Mesothelial cell of epicardium (in vitro differentiated cells): ENCODE results near the gene SIK3. TPM values are rescaled to one million over a fixed set of nuclear protein-coding genes. Genes with fewer than 3 reads are reported as not detected.

Experiments
- DNase-seq, 2 experiments: peaks; one replicate each; pipeline ENCODE4 v3.0.0; 2021; ENCODE audit warnings: low spot score in 2 of 2; ENCODE audit not compliant: unreplicated experiment in 2 of 2
- H3K27ac Mint-ChIP-seq: 2 replicates; pipeline ENCODE4 v1.8.0; 2021; ENCODE audit warnings: mixed read lengths
- H3K27me3 Mint-ChIP-seq: 2 replicates; pipeline ENCODE4 v1.8.0; 2021; ENCODE audit warnings: low read depth, mixed read lengths
- H3K36me3 Mint-ChIP-seq: 2 replicates; pipeline ENCODE4 v1.8.0; 2021; ENCODE audit warnings: mixed read lengths
- H3K4me1 Mint-ChIP-seq: 2 replicates; pipeline ENCODE4 v1.8.0; 2021; ENCODE audit warnings: mixed read lengths
- H3K4me3 Mint-ChIP-seq: 2 replicates; pipeline ENCODE4 v1.8.0; 2021; ENCODE audit warnings: mild to moderate bottlenecking, moderate library complexity, mixed read lengths
- H3K9me3 Mint-ChIP-seq: 2 replicates; pipeline ENCODE4 v1.8.0; 2021; ENCODE audit warnings: mixed read lengths
- CTCF ChIP-seq: fragments of 200-600 bp; sonication (generic); IDR thresholded peaks from one replicate; pipeline ENCODE4 v1.5.0; 2021; ENCODE audit warnings: antibody characterized with exemption; ENCODE audit not compliant: unreplicated experiment
- total RNA-seq: library from RNA; stranded (reverse); gene quantifications from 3 replicates; pipeline ENCODE4 v1.2.1, GENCODE V29; 2021

SIK3 gene
- total RNA-seq, 1 donor from 2014 or later = 35.6 TPM

DNA sequence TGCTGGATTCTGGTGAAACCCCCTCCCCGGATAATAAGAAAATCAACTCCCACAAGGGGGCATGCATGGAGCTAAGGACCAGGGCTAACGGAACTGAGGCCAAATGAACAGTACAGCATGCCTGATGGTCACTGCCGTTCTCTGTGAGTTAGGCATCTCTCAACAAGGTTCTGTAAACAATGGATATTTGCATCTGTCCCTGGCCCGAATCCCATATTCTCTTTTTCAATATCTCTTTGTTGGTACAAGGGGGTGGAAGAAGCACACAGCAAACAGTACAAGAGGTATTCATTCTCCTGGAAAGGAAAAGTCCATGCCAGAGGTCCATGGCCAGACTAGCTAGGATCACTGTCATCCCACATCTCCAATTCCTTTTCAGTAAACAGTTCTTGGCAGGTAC is 228.6 kb downstream of the SIK3 start:
- Mint-ChIP-seq H3K36me3 (peaks cover 37% of the 10 kb centered on the region), H3K27ac (no peak overlapping the region)

DNA sequence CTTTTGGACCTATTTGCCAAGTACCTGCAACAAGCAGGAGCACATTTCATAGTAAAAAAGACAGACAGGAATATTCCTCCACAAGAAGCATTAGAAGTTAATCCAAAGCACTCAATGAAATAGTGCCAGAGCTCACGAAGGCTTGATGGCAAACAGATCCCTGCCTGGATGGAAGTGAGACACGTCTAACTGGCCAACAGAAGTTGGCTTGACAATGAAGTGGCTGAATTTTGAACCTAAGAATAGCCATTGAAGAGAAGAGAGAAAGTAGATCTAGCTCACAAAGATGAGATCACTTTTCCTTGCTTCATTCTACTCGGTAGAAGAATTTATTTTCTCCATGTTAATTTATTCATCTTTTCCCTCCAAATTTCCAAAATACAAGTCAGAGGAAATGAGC is 230.2 kb downstream of the SIK3 start:
- Mint-ChIP-seq H3K4me3 (no peak overlapping the region), H3K9me3 (no peaks in the 10 kb centered on the region), H3K27ac (no peak overlapping the region), H3K27me3 (no peaks in the 10 kb centered on the region), H3K36me3 (peaks cover 43% of the 10 kb centered on the region), H3K4me1 (no peaks in the 10 kb centered on the region)
- TF ChIP-seq CTCF = no peak
- no peak for DNase-seq

More for the DNA sequence above, 228.6 kb downstream of the SIK3 start:
- TF ChIP-seq CTCF = no peak
- Mint-ChIP-seq H3K9me3 (no peaks in the 10 kb centered on the region), H3K27me3 (no peaks in the 10 kb centered on the region), H3K4me3 (no peak overlapping the region), H3K4me1 (no peaks in the 10 kb centered on the region)
- no peak for DNase-seq

- Mint-ChIP-seq H3K9me3 (no peaks in the 10 kb centered on the region), H3K4me3 (no peak overlapping the region), H3K4me1 (no peaks in the 10 kb centered on the region), H3K27me3 (no peaks in the 10 kb centered on the region), H3K36me3 (peaks cover 38% of the 10 kb centered on the region), H3K27ac (no peak overlapping the region)
- TF ChIP-seq CTCF = no peak
- no peak for DNase-seq
Observed at GRCh38 chr11:116867619-116868018, 230.6 kb downstream of the SIK3 start.

DNA sequence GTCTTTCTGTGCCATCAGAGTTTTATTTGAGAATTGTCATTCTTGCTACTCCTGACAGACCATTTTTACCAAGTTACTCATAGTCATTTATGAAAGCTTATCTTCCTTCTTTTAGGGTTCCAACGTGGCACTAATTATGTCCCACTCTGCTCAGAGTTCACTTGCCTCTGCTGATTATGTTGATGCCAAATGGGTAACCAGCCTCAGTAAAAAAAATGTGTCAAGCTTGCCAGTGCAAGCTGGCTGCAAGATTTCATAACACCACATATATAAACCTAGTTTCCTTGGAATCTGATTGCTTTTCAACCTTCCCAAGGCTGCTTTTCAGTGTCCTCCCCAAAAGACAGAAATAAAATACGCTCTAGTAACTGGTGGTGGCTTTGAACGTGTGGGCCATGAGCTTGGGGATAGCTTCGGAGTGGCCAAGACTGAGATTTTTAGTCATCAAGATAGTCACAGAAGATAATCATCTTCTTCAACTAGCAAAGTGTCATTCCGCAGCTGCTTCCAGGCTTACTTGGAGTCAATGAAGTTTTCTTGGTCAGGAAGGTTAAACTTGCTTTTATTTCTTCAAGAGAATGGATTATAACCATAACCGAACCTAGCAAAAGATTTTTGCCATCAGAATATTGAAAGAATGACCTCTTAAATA is 231.3 kb downstream of the SIK3 start:
- no peaks in the 10 kb centered on the region for H3K27me3 Mint-ChIP-seq
- no peaks in the 10 kb centered on the region for H3K9me3 Mint-ChIP-seq
- H3K4me3 Mint-ChIP-seq = no peak overlapping the region
- H3K36me3 Mint-ChIP-seq = peaks cover 41% of the 10 kb centered on the region
- no peak for TF ChIP-seq CTCF
- H3K4me1 Mint-ChIP-seq = no peaks in the 10 kb centered on the region
- no peak for DNase-seq
- no peak overlapping the region for H3K27ac Mint-ChIP-seq

DNA sequence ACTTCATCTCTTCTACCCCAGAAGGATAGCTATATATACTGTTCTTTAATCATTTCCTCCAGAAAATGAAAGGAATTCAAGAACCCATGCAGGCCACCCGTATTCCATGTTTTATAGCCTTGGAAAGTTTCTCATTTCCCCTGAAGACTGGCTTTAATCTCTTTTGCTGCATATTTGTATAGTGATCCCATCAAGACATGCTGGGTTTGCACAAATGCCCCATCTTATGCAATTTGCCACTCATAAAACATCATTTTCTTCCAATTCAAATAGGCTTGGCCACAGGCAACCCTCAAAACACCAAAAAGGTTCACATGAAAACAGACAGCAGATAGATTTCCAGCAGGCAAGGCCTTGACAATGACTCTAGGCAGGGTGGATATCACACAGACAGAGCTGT is 232.5 kb downstream of the SIK3 start:
- H3K4me1 Mint-ChIP-seq = no peaks in the 10 kb centered on the region
- H3K9me3 Mint-ChIP-seq = no peaks in the 10 kb centered on the region
- no peak for TF ChIP-seq CTCF
- DNase-seq = no peak
- no peaks in the 10 kb centered on the region for H3K27me3 Mint-ChIP-seq
- peaks cover 48% of the 10 kb centered on the region for H3K36me3 Mint-ChIP-seq
- H3K27ac Mint-ChIP-seq = no peak overlapping the region
- no peak overlapping the region for H3K4me3 Mint-ChIP-seq

DNA sequence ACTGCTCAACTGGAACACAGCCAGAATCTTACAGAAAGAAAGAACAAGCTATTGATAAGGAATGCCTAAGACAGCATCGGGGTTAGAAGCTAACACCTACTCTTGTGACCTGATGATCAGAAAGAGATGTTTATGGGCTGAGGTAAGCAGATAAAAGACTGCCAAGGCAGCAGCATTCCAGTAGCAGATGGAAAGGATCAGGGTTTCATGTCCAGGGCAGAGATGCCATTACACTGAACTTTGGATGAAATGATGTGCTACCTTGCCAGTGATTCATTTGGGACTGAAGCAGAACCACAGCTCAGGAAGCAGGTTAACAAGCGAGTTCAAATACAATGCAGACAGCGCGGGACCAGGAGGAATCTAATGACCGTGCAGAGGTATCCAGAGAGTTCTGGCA is 233.7 kb downstream of the SIK3 start:
- Mint-ChIP-seq H3K27ac (no peak overlapping the region), H3K4me3 (no peak overlapping the region), H3K4me1 (no peaks in the 10 kb centered on the region), H3K36me3 (peaks cover 50% of the 10 kb centered on the region), H3K27me3 (no peaks in the 10 kb centered on the region), H3K9me3 (no peaks in the 10 kb centered on the region)
- TF ChIP-seq CTCF = no peak
- DNase-seq = no peak
